KOPT-K1 (cell line): Measurements from ENCODE around the gene TYRP1.
"Not testable (repeated sequence)": the region's sequence is repeated elsewhere in the genome, so short reads cannot be mapped to it uniquely, and the experiment has no call there.

ENCODE experiments used
- H3K27ac ChIP-seq: fragments of 200-600 bp; sonication (generic); 2 replicates; pipeline ENCODE4 v1.5.1; 2016; ENCODE audit warnings: antibody characterized with exemption, mild to moderate bottlenecking, low read depth, low read length; ENCODE audit not compliant: poor library complexity, severe bottlenecking
- H3K36me3 ChIP-seq: fragments of 200-600 bp; sonication (generic); 2 replicates; pipeline ENCODE4 v1.5.1; 2017; ENCODE audit warnings: antibody characterized with exemption, mild to moderate bottlenecking, low read length, moderate library complexity; ENCODE audit not compliant: insufficient read depth
- H3K9me3 ChIP-seq: fragments of 200-600 bp; sonication (generic); 2 replicates; pipeline ENCODE4 v1.5.1; 2017; ENCODE audit warnings: antibody characterized with exemption, low read length, mild to moderate bottlenecking; ENCODE audit not compliant: insufficient read depth, poor library complexity, severe bottlenecking

TYRP1 gene, protein sequence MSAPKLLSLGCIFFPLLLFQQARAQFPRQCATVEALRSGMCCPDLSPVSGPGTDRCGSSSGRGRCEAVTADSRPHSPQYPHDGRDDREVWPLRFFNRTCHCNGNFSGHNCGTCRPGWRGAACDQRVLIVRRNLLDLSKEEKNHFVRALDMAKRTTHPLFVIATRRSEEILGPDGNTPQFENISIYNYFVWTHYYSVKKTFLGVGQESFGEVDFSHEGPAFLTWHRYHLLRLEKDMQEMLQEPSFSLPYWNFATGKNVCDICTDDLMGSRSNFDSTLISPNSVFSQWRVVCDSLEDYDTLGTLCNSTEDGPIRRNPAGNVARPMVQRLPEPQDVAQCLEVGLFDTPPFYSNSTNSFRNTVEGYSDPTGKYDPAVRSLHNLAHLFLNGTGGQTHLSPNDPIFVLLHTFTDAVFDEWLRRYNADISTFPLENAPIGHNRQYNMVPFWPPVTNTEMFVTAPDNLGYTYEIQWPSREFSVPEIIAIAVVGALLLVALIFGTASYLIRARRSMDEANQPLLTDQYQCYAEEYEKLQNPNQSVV

DNA sequence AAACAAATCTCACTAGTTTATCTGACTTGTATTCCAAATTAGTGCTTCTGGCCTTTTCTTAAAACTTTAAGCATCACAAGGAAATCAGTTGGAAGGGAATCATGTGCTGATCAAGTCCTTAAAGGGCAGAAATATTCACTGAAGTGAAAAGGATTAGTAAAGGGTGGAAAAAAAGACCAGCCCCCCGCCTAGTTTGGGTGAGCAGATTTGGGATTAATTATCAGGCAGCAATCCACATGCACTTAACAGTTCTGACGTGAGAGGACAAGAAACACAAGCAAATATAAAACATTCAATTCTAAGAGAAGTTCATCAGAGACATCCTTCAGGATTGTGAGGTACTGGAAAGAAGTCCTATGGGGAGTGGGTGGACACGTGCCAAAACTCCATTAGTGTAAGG is at the start of gene TYRP1:
Gene TYRP1, plus strand, starts transcription at position 245 of the 400 bp plus-strand sequence. CDS start 612 bp downstream, outside the sequence.
- no peak within 1 kb of the TSS for H3K27ac ChIP-seq

DNA sequence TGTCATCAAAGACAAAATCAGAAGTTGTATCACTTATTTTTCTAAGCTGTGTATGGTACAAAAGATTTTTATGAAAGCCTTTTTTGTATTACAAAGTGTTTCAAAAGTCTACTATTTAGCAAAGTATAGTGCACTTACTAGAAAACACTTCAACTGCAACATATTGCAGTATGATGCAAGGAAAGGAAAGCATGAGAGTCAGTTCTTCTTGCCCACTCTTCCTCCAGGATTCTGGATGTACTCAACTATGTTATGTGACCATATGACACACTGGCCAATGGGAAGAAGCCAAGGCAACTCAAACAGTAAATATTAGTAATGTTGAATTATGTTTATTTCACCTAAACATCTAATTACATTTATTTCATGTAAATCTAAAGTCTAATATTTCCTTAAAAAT is 49.5 kb upstream of the TYRP1 start:
- no peaks in the 10 kb centered on the region for H3K36me3 ChIP-seq
- H3K9me3 ChIP-seq = no peaks in the 10 kb centered on the region
- H3K27ac ChIP-seq = no peak overlapping the region

More for the DNA sequence above, at the start of gene TYRP1:
- no peaks in the 10 kb centered on the region for H3K9me3 ChIP-seq
- no peaks in the 10 kb centered on the region for H3K36me3 ChIP-seq

DNA sequence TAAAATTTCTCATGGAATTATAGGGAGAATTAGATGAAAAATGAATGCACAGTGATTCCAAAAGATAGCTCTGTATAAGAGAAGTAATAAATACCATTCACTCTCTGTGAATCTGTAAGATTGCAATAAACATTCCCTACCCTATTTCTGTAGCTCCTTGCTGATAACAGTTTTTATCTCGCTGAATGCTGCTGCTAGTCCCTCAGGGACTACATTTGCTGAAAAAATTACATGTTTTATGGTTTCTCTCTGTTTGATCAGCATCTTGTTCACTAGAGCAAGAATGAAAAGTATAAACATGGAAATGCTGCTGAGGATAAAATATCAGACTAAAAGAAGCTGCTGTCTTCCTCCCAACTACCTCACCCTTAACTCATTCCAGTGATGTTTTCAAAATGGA is 44.3 kb upstream of the TYRP1 start:
- H3K36me3 ChIP-seq = no peaks in the 10 kb centered on the region
- no peak overlapping the region for H3K27ac ChIP-seq
- no peaks in the 10 kb centered on the region for H3K9me3 ChIP-seq

DNA sequence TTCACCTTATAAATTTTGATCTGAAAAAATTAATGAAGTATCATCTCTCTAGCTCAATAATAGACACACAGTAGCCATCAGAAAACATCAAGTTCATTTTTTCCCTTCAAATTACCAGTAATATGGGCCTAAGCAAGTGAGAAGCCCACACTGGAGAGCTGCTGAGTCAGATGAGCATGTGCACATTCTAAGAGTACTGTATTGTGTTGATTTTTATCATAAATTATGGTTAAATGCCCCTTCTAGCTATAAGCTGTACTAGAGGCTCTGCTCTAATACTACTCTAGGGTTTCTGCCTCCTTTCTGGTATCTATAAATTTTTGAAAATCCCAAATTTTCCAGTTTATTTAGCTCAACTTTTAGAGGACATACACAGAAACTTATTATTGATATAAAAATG is 42.1 kb upstream of the TYRP1 start:
- Histone ChIP-seq H3K9me3 (no peaks in the 10 kb centered on the region), H3K27ac (no peak overlapping the region), H3K36me3 (no peaks in the 10 kb centered on the region)

DNA sequence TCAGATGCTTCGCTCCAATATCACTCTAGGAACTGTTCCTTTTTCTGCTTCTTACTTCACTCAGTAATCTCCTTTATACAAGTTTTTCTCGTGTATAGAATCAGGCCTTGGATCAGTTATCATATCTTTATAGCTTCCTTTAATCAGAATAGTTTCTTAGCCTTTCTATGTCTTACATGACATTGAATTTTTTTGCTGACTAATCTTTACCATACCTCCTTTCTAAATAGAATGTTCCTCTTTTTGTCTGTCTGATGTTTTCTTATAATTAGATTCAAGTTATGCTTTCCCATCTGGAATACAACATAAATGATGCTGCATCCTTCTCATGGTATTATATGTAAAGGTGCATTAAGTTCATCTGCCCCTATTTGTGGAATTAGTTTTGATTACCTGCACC is 40.2 kb upstream of the TYRP1 start:
- Histone ChIP-seq H3K9me3 (no peaks in the 10 kb centered on the region), H3K36me3 (no peaks in the 10 kb centered on the region), H3K27ac (no peak overlapping the region)

DNA sequence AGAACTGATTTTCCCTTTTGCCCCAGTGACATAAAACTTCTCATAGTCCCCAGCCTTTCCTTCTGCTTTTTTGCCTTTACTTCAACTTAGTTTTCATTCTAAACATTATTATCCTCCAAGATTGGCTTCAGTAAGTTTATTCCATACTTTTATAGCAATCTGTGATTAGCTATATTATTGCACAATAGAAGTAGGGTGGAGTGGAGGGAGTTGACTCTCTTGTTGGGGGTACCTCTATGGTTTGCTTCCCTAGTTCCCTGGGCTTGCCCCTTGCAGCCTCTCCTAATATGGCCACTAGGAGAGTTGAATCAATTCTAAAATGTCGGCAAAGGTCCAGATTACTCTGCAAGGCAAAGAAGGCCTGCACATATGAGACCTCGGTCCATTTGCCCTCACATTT is 36.4 kb upstream of the TYRP1 start:
- no peak overlapping the region for H3K27ac ChIP-seq
- no peaks in the 10 kb centered on the region for H3K36me3 ChIP-seq
- no peaks in the 10 kb centered on the region for H3K9me3 ChIP-seq

DNA sequence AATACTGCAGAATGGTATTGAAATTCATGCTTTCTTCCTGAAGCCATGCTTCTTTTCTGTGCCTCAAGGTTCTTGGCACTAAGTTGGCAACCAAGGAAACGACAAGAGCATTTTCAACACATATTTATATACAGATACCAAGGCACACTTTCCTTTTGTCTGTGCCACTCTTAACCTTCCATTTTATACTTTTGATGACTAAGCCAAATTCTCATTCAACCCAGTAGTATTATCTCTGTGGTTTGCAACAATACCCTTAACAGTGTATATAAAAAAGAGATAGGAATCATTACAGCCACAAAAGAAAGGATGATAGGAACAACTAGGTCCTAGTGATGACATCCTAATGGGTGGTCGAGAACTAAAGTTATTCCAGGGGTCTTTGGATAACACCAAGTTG is 36.0 kb upstream of the TYRP1 start:
- no peaks in the 10 kb centered on the region for H3K9me3 ChIP-seq

DNA sequence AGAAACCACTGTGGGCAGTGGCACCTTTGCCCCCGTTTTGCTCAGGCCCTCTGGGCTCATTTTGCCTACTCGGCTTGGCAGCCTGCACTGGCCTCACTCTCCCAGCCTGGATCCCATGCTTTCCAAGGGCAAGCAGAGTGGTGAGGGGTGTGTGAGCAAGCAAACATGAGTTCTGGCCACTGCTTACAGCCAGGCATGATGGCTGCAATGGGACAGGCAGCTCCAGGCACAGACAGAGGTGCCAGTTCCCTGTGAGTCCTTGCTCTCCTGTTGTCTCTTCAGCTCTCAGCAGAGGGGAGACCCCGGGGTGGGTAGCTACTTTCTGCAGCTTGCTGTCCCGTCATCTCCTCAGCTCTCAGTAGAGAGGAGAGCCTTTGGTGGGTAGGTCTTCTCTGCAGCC is 35.2 kb upstream of the TYRP1 start:
- Histone ChIP-seq H3K27ac (no peak overlapping the region), H3K9me3 (no peaks in the 10 kb centered on the region), H3K36me3 (no peaks in the 10 kb centered on the region)

More for the DNA sequence above, 36.0 kb upstream of the TYRP1 start:
- Histone ChIP-seq H3K27ac (no peak overlapping the region), H3K36me3 (no peaks in the 10 kb centered on the region)

DNA sequence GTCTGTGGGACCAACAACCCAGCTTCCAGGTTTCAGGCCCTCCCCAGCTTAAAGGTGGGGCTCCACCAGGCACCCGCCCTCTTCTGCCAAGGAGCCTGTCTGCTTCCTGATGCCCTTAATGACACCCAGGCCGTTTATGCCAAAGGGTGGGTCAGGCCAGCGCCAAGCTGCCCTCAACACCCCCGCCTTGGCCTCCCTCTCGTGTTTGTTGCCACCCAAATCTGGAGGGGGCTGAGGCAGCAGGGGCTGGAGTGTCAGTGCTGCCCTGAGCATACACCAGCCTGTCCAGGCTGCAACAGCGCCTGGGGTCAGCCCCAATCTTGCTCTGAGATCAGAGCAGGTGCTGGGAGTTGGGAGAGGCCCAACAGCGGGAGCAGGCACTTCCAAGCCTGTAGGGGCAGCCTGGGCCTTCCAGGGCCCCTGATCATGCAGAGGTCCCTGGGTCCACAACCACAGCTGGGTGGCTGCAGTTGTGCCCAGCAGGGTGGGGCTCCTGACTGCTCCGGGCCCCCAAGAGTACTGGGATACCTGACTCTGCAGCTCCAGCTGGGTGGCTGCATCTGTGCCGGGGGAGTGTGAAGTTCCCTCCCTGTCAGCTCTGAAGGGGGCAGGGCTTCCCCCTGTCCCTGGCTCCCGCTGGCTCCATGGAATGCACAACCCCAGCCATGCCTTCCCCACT is 34.5 kb upstream of the TYRP1 start:
- Histone ChIP-seq H3K9me3 (no peaks in the 10 kb centered on the region), H3K36me3 (no peaks in the 10 kb centered on the region), H3K27ac (no peak overlapping the region)

DNA sequence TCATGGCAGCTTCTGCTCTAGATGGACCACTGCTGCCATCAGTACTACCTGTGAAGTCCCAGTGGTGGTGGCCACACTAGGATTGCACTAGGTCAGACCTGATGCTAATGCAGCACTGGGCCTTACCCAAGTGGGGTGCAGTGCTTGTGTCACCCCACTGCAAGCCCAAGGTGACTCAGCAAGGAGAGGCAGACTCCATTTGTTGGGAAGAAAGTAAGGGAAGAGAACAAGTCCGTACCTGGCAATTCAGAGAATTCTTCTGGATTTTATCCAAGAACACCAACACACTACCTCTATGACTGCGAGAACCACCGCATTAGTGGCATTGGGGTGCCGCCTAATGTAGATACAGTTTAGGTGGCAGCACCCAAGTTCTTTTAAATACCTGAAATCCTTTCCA is 34.0 kb upstream of the TYRP1 start:
- H3K27ac ChIP-seq = no peak overlapping the region
- no peaks in the 10 kb centered on the region for H3K36me3 ChIP-seq
- no peaks in the 10 kb centered on the region for H3K9me3 ChIP-seq

DNA sequence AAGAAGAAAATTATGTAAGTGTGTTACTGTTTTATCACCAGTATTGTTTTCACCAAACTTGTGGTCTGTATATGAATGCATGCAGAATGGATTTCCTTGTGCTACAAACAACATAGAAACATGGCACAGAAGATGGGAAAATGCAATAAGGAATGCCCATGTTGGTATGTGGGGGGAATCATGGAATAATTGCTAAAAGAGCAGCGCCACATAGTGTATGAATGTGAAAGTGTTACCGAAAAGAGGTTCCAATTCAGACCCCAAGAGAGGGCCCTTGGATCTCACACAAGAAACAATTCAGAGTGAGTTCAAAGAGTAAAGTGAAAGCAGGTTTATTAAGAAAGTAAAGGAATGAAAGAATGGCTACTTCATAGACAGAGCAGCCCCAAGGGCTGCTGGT is 26.4 kb upstream of the TYRP1 start:
- no peaks in the 10 kb centered on the region for H3K9me3 ChIP-seq

DNA sequence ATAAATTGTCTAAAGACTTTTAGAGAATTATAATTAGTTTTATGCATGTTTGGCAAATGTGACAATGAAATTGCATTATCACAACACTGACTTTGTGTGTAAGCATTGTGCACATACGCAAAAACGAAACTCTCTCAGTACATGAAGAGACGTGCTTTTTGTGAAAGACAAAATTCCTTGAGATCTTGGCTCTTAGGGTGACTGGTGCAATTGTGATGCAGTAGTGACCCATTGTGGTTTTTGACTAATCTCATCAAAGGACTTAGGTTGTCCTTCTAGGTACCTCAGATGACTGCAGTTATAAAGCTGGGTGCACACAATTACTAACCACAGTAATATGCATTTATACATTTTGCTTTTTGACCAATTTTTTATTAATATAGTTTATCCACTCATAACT is 25.3 kb upstream of the TYRP1 start:
- no peaks in the 10 kb centered on the region for H3K9me3 ChIP-seq
- H3K36me3 ChIP-seq = no peaks in the 10 kb centered on the region
- H3K27ac ChIP-seq = no peak overlapping the region

More for the DNA sequence above, 26.4 kb upstream of the TYRP1 start:
- no peak overlapping the region for H3K27ac ChIP-seq
- H3K36me3 ChIP-seq = no peaks in the 10 kb centered on the region

DNA sequence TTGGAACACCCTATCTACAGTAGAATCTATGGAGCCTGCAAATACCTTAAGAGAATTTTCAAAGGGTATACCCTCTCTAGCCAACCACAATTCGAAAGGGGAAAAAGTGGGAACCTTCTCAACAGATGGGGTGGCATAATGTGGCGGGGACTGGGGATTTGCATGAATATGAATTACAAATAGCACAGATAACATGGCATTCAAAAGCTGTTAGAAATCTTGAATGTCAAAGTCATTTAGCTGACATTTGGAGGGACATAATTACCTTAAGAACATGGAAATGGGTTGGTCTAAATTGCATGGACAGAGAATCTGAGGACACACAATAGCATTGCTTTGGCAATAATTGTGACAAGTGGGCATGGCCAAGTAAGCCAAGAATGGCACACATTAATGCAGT is 23.2 kb upstream of the TYRP1 start:
- Histone ChIP-seq H3K36me3 (no peaks in the 10 kb centered on the region), H3K9me3 (no peaks in the 10 kb centered on the region), H3K27ac (no peak overlapping the region)

DNA sequence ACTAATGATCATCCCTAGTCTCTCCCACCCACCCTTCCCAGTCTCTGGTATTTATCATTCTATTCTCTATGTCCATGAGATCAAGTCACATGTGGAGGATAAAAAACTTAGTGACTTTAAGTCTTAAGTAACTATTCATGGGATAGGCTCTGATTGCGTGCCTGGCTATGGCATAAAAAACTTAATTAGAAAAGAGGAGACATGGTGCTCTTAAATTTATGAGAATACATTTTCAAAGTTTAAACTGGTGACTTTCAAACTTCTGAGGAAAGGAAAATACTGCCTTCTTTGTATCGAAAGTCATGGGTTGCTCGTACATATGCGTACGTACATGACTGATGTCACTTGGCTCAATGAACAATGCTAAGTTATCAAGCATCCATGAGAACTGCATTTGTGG is 18.2 kb upstream of the TYRP1 start:
- Histone ChIP-seq H3K27ac (no peak overlapping the region), H3K9me3 (no peaks in the 10 kb centered on the region), H3K36me3 (no peaks in the 10 kb centered on the region)

DNA sequence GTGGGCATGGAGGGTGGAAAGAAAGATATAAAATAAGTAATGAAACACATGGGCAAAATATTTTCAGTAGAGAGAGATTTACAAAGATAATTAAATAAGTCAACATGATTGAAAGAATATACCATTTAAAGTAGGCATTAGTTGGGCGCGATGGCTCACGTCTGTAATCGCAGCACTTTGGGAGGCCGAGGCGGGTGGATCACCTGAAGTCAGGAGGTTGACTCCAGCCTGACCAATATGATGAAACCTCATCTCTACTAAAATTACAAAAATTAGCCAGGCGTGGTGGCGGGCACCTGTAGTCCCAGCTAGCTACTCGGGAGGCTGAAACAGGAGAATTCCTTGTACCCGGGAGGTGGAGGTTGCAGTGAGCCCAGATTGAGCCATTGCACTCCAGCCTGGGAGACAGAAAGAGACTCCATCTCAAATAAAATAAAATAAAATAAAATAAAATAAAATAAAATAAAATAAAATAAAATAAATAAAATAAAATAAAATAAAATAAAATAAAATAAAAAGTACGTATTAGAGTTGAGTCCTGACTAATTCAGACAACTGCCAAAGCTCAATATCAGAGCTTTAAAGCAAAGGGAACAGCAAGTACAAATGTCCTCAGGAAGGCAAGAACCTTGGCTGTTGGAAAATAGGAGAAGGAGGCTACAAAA is 15.6 kb upstream of the TYRP1 start:
- H3K9me3 ChIP-seq, H3K36me3 ChIP-seq, H3K27ac ChIP-seq: not testable (repeated sequence)
